K562 (cell line): ENCODE results near the gene ODAD2. TPM values are rescaled to one million over a fixed set of nuclear protein-coding genes. Genes with fewer than 3 reads are reported as not detected.
"Not testable (repeated sequence)": the region's sequence is repeated elsewhere in the genome, so short reads cannot be mapped to it uniquely, and the experiment has no call there.

Experiments
- ATAC-seq: fragments of 200-7000 bp; cut with Tn5 transposase; 3 replicates; pipeline ENCODE4 v1.9.1; 2020; ENCODE audit warnings: moderate library complexity
- BruUV-seq: library from RNA; stranded (reverse); fragments of 400-500 nt; replicated peaks from 2 replicates; lab custom pipeline; 2021; lab: Mats Ljungman, UMichigan
- CTCF ChIA-PET: fragments of 300-600 bp; formaldehyde crosslinking; extraction: SDS; loops from one replicate; lab custom pipeline; 2021; ENCODE audit warnings: low intra/inter-chr PET ratio; lab: Yijun Ruan, JAX
- POLR2A ChIA-PET: fragments of 300-600, 350-650 bp; sonication (Branson Sonifier 250); formaldehyde crosslinking; extraction: SDS; loops from one replicate; lab custom pipeline; 2021; ENCODE audit warnings: antibody characterized with exemption, inconsistent platforms; lab: Yijun Ruan, JAX
- DNase-seq, 4 experiments: peaks; one replicate each; pipeline versions ENCODE4 v3.0.0 to v3.0.0-alpha.2; 2011 to 2018; ENCODE audit warnings: low spot score in 3 of 4, mixed read lengths in 3 of 4; ENCODE audit errors: extremely low read depth in 1 of 4
- FAIRE-seq: peaks from 2 replicates; lab custom pipeline; 2011; peaks lifted over from hg19 to GRCh38; lab: Jason Lieb, UNC
- H2AFZ ChIP-seq: 2 replicates; pipeline ENCODE4 v1.6.0; 2011; ENCODE audit warnings: low read depth, low read length, control low read depth, inconsistent platforms
- H3K27ac ChIP-seq: fragments of 200-600 bp; 3 replicates; pipeline ENCODE4 v1.8.0; 2011; ENCODE audit warnings: low read depth, mild to moderate bottlenecking, control low read depth, inconsistent platforms, low read length, moderate library complexity, mixed read lengths; ENCODE audit errors: extremely low read depth
- H3K27me3 ChIP-seq, 2 experiments: fragments of 300-600 bp in 1 of 2; 2 replicates in 1 of 2; 3 replicates in 1 of 2; pipeline versions ENCODE4 v1.6.0 to v1.8.0; 2011; ENCODE audit warnings: inconsistent platforms in 2 of 2, low read length in 2 of 2, mild to moderate bottlenecking in 1 of 2, mixed read lengths in 1 of 2, moderate library complexity in 1 of 2; ENCODE audit not compliant: control insufficient read depth in 2 of 2, insufficient read depth in 2 of 2
- H3K36me3 ChIP-seq: fragments of 300-600 bp; 3 replicates; pipeline ENCODE4 v1.8.0; 2011; ENCODE audit warnings: mild to moderate bottlenecking, low read length, inconsistent platforms; ENCODE audit not compliant: control insufficient read depth, insufficient read depth
- H3K4me1 ChIP-seq, 2 experiments: fragments of 200-600 bp in 1 of 2; replicated peaks in 1 of 2; 2 replicates in 1 of 2; 3 replicates in 1 of 2; pipeline versions ENCODE4 v1.5.1 to v1.8.0; 2011; ENCODE audit warnings: inconsistent platforms in 2 of 2, low read length in 2 of 2, mild to moderate bottlenecking in 1 of 2, mixed read lengths in 1 of 2, moderate library complexity in 1 of 2; ENCODE audit not compliant: control insufficient read depth in 2 of 2, insufficient read depth in 2 of 2
- H3K4me2 ChIP-seq: 2 replicates; pipeline ENCODE4 v1.6.1; 2011; ENCODE audit warnings: low read length, control low read depth, inconsistent platforms, mixed read lengths; ENCODE audit not compliant: insufficient read depth
- H3K4me3 ChIP-seq: fragments of 200-600 bp; sonication (generic), shearing (Covaris generic); 2 replicates; pipeline ENCODE4 v1.5.1; 2016; ENCODE audit warnings: control low read depth, inconsistent platforms
- H3K79me2 ChIP-seq: fragments of 200-600 bp; 3 replicates; pipeline ENCODE4 v1.8.0; 2011; ENCODE audit warnings: low read length, inconsistent platforms; ENCODE audit not compliant: control insufficient read depth, insufficient read depth
- H3K9ac ChIP-seq, 2 experiments: 2 replicates each; pipeline versions ENCODE4 v1.6.0 to v1.6.1; 2011; ENCODE audit warnings: low read depth in 2 of 2, low read length in 2 of 2, control low read depth in 1 of 2, inconsistent platforms in 1 of 2, mild to moderate bottlenecking in 1 of 2, mixed read lengths in 1 of 2; ENCODE audit not compliant: insufficient read depth in 1 of 2
- H3K9me1 ChIP-seq: one replicate; pipeline ENCODE4 v1.6.0; 2011; ENCODE audit warnings: inconsistent platforms, mild to moderate bottlenecking, low read length, moderate library complexity; ENCODE audit not compliant: control insufficient read depth, insufficient read depth
- H3K9me3 ChIP-seq: replicated peaks from 2 replicates; pipeline ENCODE4 v1.5.1; 2011; ENCODE audit warnings: low read depth, low read length, inconsistent platforms; ENCODE audit not compliant: control insufficient read depth, insufficient read depth
- H4K20me1 ChIP-seq: replicated peaks from 2 replicates; pipeline ENCODE4 v1.6.1; 2011; ENCODE audit warnings: low read length, inconsistent platforms, mixed read lengths; ENCODE audit not compliant: control insufficient read depth, insufficient read depth
- HNRNPH1 ChIP-seq: fragments of 200-400 bp; formaldehyde crosslinking; optimal IDR thresholded peaks from 2 replicates; pipeline ENCODE3; 2017; ENCODE audit warnings: low read depth, mild to moderate bottlenecking, low read length, moderate library complexity
- KAT2B ChIP-seq: IDR thresholded peaks from one replicate; pipeline ENCODE4 v1.6.1; 2012; ENCODE audit warnings: low read depth, mild to moderate bottlenecking, control low read depth, inconsistent platforms, low read length, moderate library complexity
- LEF1 ChIP-seq: fragments of 450-650 bp; IDR thresholded peaks from 2 replicates; pipeline ENCODE4 v1.6.1; 2016; ENCODE audit warnings: mild to moderate bottlenecking
- MTA2 ChIP-seq: fragments of 450-650 bp; IDR thresholded peaks from 2 replicates; pipeline ENCODE4 v1.6.1; 2016; ENCODE audit warnings: low read depth
- PKNOX1 ChIP-seq: fragments of 450-650 bp; IDR thresholded peaks from 2 replicates; pipeline ENCODE4 v1.6.1; 2016
- SPI1 ChIP-seq: IDR thresholded peaks from 2 replicates; pipeline ENCODE4 v1.6.1; 2011; ENCODE audit warnings: low read depth, low read length, control low read depth, borderline replicate concordance
- ZNF764 ChIP-seq: fragments of 250-450 bp; sonication (Bioruptor Pico); IDR thresholded peaks from 2 replicates; pipeline ENCODE4 v1.4.0; 2020; ENCODE audit warnings: low read depth, mild to moderate bottlenecking, moderate library complexity
- WGBS: fragments of 100-300 bp; shearing (Covaris generic); methylation state at CpG from one replicate; pipeline ENCODE4 v1.1.6; 2016; ENCODE audit warnings: low coverage, mixed read lengths; ENCODE audit not compliant: insufficient coverage; ENCODE audit errors: missing lambda C conversion rate; 5-methylcytosine and 5-hydroxymethylcytosine counted together
- in situ Hi-C: fragments of 300-500 bp; cut with MboI; formaldehyde crosslinking; loops from 4 replicates; pipeline ENCODE4 v1.15.0; 2018; ENCODE audit warnings: inconsistent platforms, mixed read lengths
- intact Hi-C: fragments of 100-400 bp; cut with micrococcal nuclease; formaldehyde crosslinking; loops from 2 replicates; pipeline ENCODE4 v1.14.2; 2022
- polyA plus RNA-seq, 8 experiments: library from polyadenylated mRNA; depleted of rRNA in 4 of 8; stranded (reverse) in 5 of 8; unstranded in 3 of 8; fragments of >200 nt; fragmentation: Nextera tagmentation in 2 of 8; fragmentation: Illumina TruSeq in 1 of 8; extraction: Ambion mirVana in 2 of 8; extraction: Trizol in 1 of 8; gene quantifications; 2 replicates each; pipeline versions ENCODE4 v1.2.1 to v1.2.3, GENCODE V29; 2011 to 2014; ENCODE audit warnings: inconsistent platforms in 1 of 8, missing spikeins in 1 of 8
- total RNA-seq, 7 experiments: library from RNA; depleted of rRNA in 6 of 7; stranded (reverse); fragments of >200 nt in 6 of 7; fragmentation: Illumina TruSeq in 2 of 7; extraction: Trizol in 2 of 7; gene quantifications; 2 replicates each; pipeline versions ENCODE4 v1.2.1 to v1.2.3, GENCODE V29; 2011 to 2021; ENCODE audit warnings: low replicate concordance in 1 of 7
- TF ChIP-seq, protein P1 (sequence below), 2 experiments: fragments of 450-650 bp; IDR thresholded peaks; 2 replicates each; pipeline ENCODE4 v1.6.1; 2016

Gene ODAD2
- total and polyA plus RNA-seq, 9 of the 15 experiments (the other 6 are each of a cell fraction or from before 2014, with no cell fraction given), result not detected

DNA sequence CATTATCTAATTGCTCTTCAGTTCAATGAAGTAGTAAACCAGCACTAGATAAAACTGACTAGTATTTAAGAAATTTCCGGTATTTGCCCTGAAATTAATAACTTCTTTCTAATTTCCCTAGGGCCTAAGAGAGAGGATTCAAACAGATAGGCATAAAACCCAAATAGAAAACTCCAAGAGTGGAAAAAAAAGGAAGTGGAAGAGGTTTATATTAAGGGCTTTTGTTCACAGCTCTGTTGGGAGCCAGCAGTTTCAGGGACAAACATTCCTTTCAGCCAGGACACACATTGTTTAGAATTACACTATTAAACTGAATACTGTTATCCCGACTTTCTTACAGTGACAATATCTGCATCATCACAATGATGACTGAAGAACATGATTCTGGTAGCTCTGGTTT is 3.6 kb downstream of the ODAD2 start:
- CTCF ChIA-PET, result no interaction called here
- no peak overlapping the region for H3K9ac ChIP-seq
- POLR2A ChIA-PET, result no interaction called here
- no peak for DNase-seq
- ATAC-seq, result no peak
- H3K79me2 ChIP-seq, result no peaks in the 10 kb centered on the region
- no peak overlapping the region for H3K27ac ChIP-seq
- H2AFZ ChIP-seq, result no peak overlapping the region
- peaks cover 6 to 18% of the 10 kb centered on the region in 2 experiments; a peak in 4 of 5 replicates for H3K27me3 ChIP-seq
- no peaks in the 10 kb centered on the region for H3K36me3 ChIP-seq
- TF ChIP-seq SPI1 (peak; percentile 4; the same call in 1 of the 2 replicates), LEF1 (no peak), PKNOX1 (no peak), MTA2 (no peak), ZNF764 (no peak), KAT2B (no peak), HNRNPH1 (no peak)
- TF ChIP-seq, protein P1, sequence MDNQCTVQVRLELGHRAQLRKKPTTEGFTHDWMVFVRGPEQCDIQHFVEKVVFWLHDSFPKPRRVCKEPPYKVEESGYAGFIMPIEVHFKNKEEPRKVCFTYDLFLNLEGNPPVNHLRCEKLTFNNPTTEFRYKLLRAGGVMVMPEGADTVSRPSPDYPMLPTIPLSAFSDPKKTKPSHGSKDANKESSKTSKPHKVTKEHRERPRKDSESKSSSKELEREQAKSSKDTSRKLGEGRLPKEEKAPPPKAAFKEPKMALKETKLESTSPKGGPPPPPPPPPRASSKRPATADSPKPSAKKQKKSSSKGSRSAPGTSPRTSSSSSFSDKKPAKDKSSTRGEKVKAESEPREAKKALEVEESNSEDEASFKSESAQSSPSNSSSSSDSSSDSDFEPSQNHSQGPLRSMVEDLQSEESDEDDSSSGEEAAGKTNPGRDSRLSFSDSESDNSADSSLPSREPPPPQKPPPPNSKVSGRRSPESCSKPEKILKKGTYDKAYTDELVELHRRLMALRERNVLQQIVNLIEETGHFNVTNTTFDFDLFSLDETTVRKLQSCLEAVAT (IDR thresholded peaks at IDR 0.05), result no peak
- TF ChIP-seq, all 486 proteins: peak for 1
- H3K9me1 ChIP-seq, result no peaks in the 10 kb centered on the region
- peaks cover 0 to 9% of the 10 kb centered on the region in 2 experiments; a peak in 1 of 5 replicates for H3K4me1 ChIP-seq
- H3K4me2 ChIP-seq, result no peak overlapping the region
- no TSS peak for BruUV-seq
- in situ Hi-C loops (no loop called here), intact Hi-C loops (no loop called here)
- H3K9me3 ChIP-seq, result no peaks in the 10 kb centered on the region
- no peaks in the 10 kb centered on the region for H4K20me1 ChIP-seq
- 0% methylated on average over 2 of the region's 2 CpGs for WGBS
- H3K4me3 ChIP-seq, result no peak overlapping the region
- FAIRE-seq, result no peak

DNA sequence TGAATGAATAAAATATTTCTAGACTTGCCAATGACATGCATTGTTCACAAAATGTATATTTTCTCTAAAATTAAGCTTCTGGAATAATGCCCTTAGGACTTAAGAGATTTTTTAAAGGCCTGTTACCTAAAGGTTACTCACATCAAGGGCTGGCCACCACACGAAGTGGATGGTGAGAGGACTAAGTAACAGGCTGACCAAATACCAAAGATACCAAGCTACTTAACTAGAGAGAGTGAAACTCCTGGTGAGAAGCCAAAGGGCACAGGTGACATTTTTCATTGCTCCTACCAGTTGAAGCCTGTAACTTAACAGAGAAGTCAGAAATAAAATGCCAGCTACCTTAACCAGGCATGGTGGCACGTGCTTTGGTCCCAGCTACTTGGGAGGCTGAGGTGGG is 9.5 kb downstream of the ODAD2 start:
- H3K4me3 ChIP-seq, H3K9me3 ChIP-seq, H3K27me3 ChIP-seq, DNase-seq, intact Hi-C loops, in situ Hi-C loops, CTCF ChIA-PET, H3K27ac ChIP-seq, H3K9ac ChIP-seq, H3K79me2 ChIP-seq, H3K4me1 ChIP-seq, BruUV-seq, POLR2A ChIA-PET, ATAC-seq, H3K36me3 ChIP-seq, H3K9me1 ChIP-seq, FAIRE-seq, H3K4me2 ChIP-seq, H2AFZ ChIP-seq, H4K20me1 ChIP-seq: not testable (repeated sequence)
- WGBS, result 3% methylated on average over 2 of the region's 2 CpGs
